Heart left ventricle (tissue), 13 donors: ENCODE results near the gene CSPG4.
"Not testable (repeated sequence)": the region's sequence is repeated elsewhere in the genome, so short reads cannot be mapped to it uniquely, and the experiment has no call there.

Experiments used
- CTCF ChIP-seq, 12 donors: fragments of 200-600 bp; sonication (generic) in 4 of 12; IDR thresholded peaks; one replicate each; pipeline versions ENCODE4 v1.5.0 to v1.8.0; 2018 to 2022; ENCODE audit warnings: antibody characterized with exemption in 12 of 12, mild to moderate bottlenecking in 5 of 12
- POLR2A ChIP-seq, 2 donors: fragments of 450-650 bp; IDR thresholded peaks; one replicate each; pipeline ENCODE4 v1.6.1; 2017; ENCODE audit warnings: antibody characterized with exemption in 2 of 2, mild to moderate bottlenecking in 2 of 2, moderate library complexity in 2 of 2
- donor health status: ischemic (EF 13 %, LVEDD 7.1; RV severe dilation, severe dysfunction).
- donor health status: DM: no; HTN: yes; CAD: no.
- donor health status: DM: no; HTN: no; CAD: no.
- donor health status: ischemic (EF 25% LVEDD 6.9; RV normal size, moderate dysfunction).
- donor health status: ischemic (EF 25% LVEDD 5.7; RV mildly dilated, moderate dysfunction).
- donor health status: ischemic (EF 35%, LVEDD 5.7; RV mildly dilated, moderate dysfunction).
- donor health status: nonischemic (EF 11% LVEDD 7.7; RV severe dilation, severe dysfunction).
- donor health status: DM: yes; HTN: yes; CAD: no.
- donor health status: PGD.
- donor health status: ischemic (EF 29% LVEDD 5.4; RV normal size, mild dysfunction).
- donor health status: nonischemic (EF 23%, LVEDD 6.1; RV moderate dilation, normal function).

GRCh38 chr15:75748882-75749281 is 36.2 kb upstream of the CSPG4 start:
- TF ChIP-seq CTCF, POLR2A (IDR thresholded peaks at IDR 0.05): not testable (repeated sequence)
